G401 (cell line): ENCODE data around the gene BPIFB6. TPM values are rescaled to one million over a fixed set of nuclear protein-coding genes. Genes with fewer than 3 reads are reported as not detected.

Experiments
- DNase-seq: peaks from one replicate; pipeline ENCODE4 v3.0.0-alpha.2; 2015; ENCODE audit warnings: low spot score
- in situ Hi-C: cut with HindIII; loops from 2 replicates; pipeline ENCODE4 v1.10.0; 2016; ENCODE audit warnings: low sequenced_read_pairs, mixed read lengths
- total RNA-seq: library from RNA; depleted of rRNA; stranded (reverse); fragments of >200 nt; shearing (Covaris generic); gene quantifications from 2 replicates; pipeline ENCODE4 v1.2.3, GENCODE V29; 2014

BPIFB6 gene
- total RNA-seq, 1 experiment from 2014 or later = not detected

GRCh38 chr20:32999603-33000250, 31.7 kb upstream of the BPIFB6 start:
- DNase-seq = no peak
- in situ Hi-C loops = no loop called here

GRCh38 chr20:33000802-33001466, 30.5 kb upstream of the BPIFB6 start:
- in situ Hi-C loops = no loop called here
- no peak for DNase-seq

- DNase-seq = no peak
- in situ Hi-C loops = no loop called here
These were observed 29.2 kb upstream of the BPIFB6 start for GRCh38 chr20:33002087-33002808.

- in situ Hi-C loops = no loop called here
- no peak for DNase-seq
These were observed 27.2 kb upstream of the BPIFB6 start, which contains the start of gene SUN5 for GRCh38 chr20:33004141-33004751. TSS of gene SUN5 (minus strand) at chr20:33004433. CDS start at chr20:33004340, 93 bp downstream.

- DNase-seq = no peak
- in situ Hi-C loops = no loop called here
These were observed 26.3 kb upstream of the BPIFB6 start for GRCh38 chr20:33005132-33005566.

GRCh38 chr20:33005908-33006775, 25.3 kb upstream of the BPIFB6 start:
- no peak for DNase-seq
- in situ Hi-C loops = no loop called here

- DNase-seq = no peak
- in situ Hi-C loops = no loop called here
These were observed 24.6 kb upstream of the BPIFB6 start for GRCh38 chr20:33006776-33007375.

- DNase-seq = no peak
- in situ Hi-C loops = no loop called here
These were observed 23.8 kb upstream of the BPIFB6 start, which contains the start of gene BPIFB2 for GRCh38 chr20:33007376-33008335. TSS of gene BPIFB2 (plus strand) at chr20:33007704. CDS start at chr20:33008575, 871 bp downstream.

- no peak for DNase-seq
- in situ Hi-C loops = no loop called here
These were observed 22.9 kb upstream of the BPIFB6 start for GRCh38 chr20:33008336-33009213.

GRCh38 chr20:33009214-33010132, 22.0 kb upstream of the BPIFB6 start:
- DNase-seq = no peak
- in situ Hi-C loops = no loop called here

GRCh38 chr20:33010133-33010504, 21.3 kb upstream of the BPIFB6 start:
- no peak for DNase-seq
- in situ Hi-C loops = no loop called here

GRCh38 chr20:33010674-33011449, 20.6 kb upstream of the BPIFB6 start:
- DNase-seq = no peak
- in situ Hi-C loops = no loop called here

GRCh38 chr20:33012327-33013189, 18.9 kb upstream of the BPIFB6 start:
- in situ Hi-C loops = no loop called here

More at GRCh38 chr20:33012327-33013189, 18.9 kb upstream of the BPIFB6 start:
- no peak for DNase-seq
